Amniotic epithelial cell (primary cell): Measurements from ENCODE around the gene DTX4.

Experiments
- DNase-seq: peaks from one replicate; pipeline ENCODE4 v3.0.0-alpha.2; 2010; ENCODE audit warnings: low read depth

Gene DTX4

GRCh38 chr11:59192446-59193020 lies 20.6 kb downstream of the DTX4 start:
- no peak for DNase-seq

DNA sequence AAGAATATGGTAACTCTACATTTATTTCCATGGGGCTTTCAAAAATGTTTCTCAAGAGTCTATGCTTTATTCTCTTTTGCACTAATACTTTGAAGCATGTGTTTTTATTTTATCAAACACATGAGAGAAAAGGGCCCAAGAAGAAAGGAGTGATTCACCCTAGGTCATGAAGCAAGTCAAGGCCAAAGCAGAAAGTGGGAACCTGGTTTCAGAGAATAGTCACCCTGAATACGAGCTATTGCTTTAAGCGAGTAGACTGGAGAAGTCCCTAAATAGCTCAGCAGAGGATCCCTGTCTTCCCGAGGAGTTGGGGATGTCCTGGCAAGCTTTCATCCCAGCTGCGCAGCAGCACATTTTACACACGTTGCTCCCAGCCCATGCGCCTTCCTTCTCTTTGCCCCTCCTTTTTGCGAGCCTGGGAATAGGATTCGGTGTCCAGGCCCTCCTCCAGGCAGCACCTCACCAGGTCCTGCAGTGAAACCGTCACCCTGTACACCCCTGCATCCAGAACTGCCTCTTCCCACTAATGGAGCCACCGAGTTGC lies 21.7 kb downstream of the DTX4 start:
- DNase-seq: no peak

GRCh38 chr11:59195586-59195985 lies 23.7 kb downstream of the DTX4 start:
- no peak for DNase-seq

DNA sequence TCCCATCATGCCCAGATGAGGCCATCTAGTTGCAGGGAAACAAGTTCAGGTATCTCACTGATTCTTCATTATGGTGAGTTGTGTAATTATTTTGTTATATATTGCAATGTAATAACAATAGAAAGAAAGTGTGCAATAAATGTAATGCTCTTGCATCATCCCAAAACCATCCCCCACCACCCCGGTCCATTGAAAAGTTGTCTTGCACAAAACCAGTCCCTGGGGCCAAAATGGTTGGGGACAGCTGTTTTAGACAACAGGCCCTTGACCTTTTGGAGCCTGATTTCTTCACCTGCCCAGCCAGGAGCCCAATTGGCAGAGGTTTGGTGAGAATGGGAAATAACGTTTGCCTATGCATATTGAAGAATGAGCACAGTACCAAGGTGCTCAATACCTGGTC lies 24.8 kb downstream of the DTX4 start:
- no peak for DNase-seq

GRCh38 chr11:59197991-59198390 lies 26.1 kb downstream of the DTX4 start:
- peak; percentile 69 for DNase-seq

- DNase-seq: no peak
Measured at GRCh38 chr11:59198726-59199125, 26.8 kb downstream of the DTX4 start.

DNA sequence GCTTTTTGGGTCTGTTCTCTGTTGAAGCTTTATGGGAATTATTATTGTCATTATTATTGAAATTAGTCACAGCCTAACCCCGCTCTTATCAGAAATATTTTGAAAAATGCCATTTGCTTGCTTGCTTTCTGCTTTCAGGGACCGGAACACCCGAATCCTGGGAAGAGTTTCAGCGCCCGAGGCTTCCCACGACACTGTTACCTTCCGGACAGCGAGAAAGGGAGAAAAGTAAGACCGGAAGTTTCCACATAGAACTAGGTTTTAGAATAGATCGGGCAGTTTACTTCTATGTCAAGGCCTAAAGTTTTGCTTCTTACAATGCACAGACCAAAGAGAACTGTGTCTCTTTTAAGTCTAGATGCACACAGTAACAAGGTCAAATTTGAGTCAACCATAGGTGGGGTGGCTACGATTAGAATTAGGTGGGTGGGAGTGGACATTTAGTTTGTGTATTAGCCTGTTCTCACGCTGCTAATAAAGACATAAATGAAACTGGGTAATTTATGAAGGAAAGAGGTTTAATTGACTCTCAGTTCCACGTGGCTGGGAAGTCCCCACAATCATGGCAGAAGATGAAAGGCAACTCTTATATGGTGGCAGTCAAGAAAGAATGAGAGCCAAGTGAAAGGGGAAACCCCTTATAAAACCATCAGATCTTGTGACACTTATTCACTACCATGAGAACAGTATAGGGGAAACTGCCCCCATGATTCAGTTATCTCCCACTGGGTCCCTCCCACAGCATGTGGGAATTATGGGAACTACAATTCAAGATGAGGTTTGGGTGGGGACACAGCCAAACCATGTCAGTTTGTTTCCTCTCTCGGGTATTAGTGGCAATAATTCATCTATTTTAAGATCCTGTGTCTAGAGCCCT lies 27.9 kb downstream of the DTX4 start:
- no peak for DNase-seq

DNA sequence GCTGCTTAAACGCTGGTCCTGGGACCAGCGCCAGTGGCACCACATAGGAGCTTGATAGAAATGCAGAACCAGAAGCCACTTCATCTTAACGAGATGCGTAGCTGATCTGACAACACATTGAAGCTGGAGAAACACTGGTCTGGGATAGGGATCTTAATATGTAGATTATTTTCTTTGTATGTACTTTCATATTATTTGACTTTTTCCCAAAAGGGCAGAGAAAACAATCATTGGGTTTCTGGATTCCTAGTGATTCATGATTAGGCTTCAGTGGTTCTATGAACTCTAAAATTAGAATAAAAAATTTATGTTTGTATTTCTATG lies 28.5 kb downstream of the DTX4 start:
- no peak for DNase-seq

GRCh38 chr11:59201353-59201752 lies 29.4 kb downstream of the DTX4 start:
- DNase-seq: no peak

DNA sequence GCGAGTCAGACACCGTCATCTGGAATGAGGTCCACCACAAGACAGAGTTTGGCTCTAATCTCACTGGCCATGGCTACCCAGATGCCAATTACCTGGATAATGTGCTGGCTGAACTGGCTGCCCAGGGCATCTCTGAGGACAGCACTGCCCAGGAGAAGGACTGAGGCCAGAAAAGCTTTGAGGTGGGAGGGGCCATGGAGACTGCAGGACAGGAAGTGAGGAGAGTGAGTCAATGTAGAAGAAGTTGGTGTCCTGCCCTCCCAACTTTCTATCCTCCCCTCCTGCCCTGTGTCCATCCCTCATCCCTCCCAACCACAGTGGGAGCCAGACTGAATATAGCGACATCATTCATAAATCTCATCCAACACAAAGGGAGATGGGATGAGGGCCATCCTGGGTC lies 32.8 kb downstream of the DTX4 start:
- peak; percentile 21 for DNase-seq

- no peak for DNase-seq
Measured at GRCh38 chr11:59205648-59206047, 33.7 kb downstream of the DTX4 start.

GRCh38 chr11:59206635-59207034 lies 34.7 kb downstream of the DTX4 start:
- no peak for DNase-seq

DNA sequence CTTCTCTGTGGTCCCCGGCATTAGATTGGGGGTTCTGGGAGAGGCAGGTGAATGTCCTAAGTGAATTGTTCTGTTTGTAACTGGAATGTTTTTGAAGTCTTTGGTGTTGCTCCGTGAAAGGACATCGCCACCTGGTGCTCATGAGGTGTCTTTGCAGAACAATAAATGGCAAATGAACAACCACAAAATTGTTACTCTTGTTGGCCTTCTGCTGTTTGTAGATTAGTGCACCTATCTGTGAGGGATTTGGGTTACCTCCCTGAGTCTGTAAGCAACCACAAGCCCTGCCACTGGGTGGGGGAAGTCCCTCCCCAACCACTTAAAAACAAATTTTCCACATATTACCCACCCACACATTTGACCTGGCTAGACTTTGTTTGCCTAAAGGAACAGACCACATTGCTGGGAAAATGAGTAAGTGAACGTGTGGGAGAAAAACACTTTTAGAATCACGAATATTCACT lies 36.1 kb downstream of the DTX4 start:
- DNase-seq: peak; percentile 93

DNA sequence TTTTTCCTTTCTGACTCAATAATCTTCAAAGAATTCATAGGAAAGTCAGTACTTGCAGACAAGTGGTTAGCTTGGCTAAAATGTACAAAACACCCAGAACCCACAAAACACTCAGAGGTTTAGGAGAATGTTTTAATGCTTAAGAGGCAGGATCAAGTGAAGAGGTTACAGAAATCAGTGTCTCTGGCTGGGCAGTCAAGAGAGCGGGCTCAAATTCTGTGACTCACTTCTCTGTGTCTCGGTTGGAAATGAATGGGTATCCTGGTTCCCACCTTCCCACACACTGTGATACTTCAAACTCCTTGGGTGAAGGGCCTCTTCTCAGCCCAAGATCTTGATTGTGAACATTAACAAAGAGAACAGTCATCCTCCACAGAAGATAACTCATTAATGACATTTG lies 37.0 kb downstream of the DTX4 start:
- DNase-seq: peak; percentile 85

DNA sequence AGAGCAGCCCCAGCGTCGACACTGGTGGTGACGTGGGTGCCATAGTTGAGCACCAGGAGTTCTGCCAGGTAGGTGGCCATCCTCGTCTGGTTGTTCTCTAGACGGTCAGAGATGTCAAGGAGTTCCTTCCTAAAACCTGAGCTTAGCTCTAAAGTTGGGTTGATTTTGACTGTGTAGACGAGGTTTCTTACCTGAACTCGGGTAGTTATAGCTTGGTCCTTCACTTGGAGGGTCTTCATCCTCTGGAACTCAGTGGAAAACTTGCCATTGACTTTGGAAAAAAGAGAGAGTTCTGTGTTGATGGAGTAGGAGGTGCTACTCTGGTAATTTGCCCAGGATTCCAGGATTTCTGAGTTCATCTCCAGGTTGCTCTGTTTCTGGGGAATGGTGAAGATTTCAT lies 40.3 kb downstream of the DTX4 start:
- no peak for DNase-seq

DNA sequence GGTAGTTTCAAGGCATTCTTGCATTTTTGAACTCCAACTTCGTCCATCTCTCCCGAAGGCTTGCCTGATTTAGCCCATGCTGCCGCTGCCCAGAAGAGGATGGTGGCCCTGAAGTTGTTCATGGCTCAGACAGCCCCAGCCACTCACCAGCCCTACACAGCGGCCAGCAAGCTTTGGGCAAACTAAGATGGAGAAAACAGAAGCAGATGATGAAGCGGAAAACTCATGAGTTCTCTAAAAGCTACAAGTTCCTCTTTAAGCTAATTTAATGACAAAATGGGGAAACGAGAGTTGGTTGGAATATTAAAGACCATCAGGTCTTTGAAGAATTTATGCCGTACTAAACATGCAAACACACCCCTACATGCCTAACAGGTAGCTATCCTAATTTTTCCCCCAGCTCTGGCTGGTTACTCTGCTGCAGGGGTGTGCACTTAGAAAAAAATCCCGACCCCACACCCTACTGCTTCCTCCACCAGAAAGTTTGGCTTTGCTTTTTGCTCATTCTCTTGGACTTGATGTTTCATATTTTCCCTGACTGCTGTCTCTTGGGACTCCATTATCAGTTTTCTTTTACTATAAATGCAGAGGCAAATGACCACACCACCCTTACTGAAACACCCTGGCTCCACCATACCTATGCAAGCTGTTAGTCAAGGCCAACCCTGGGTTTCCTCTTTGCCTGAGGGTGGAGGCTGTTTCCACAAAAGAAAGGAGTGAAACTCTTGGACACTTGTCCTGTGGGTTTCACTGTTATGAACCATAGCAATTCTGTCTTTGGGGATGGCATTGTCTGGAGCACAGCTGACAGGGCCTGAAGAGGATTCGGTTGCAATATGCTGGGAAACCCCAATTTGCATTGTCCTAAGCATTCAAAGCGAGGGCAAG lies 41.1 kb downstream of the DTX4 start, which contains the start of gene MPEG1:
Gene MPEG1 (minus strand): TSS at position 184 of the 888 bp plus-strand sequence. CDS start 62 bp downstream, at position 122.
- no peak for DNase-seq

DNA sequence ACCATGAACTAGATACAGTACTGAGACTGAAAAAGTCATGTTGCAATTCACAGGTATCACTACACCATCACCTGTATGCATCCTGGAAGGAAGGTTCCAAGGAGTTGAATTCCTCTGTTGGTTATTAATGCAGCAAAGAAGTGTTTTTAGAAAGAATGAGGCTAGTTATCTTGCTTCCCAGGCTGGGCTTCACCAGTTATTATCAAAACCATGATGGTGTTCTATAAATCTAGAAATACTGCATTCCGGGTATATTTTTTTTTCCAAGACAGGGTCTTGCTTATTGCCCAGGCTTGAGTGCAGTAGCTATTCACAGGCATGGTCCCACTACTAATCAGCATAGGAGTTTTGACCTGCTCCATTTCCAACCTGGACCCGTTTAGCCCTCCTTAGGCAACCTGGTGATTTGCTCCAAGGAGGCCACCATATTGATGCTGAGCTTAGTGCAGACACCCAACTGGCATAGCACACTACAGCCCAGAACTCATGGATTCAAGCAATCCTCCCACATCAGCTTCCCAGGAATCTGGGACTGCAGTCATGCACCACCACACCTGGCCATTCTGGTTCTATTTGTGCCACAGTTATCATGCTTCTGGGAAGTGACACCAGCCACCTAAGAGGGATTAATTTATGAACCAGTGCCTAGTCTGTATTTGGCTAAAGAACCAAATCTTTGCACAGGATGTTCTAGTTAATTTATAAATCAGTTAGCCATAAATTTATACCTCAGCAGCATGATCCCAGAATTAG lies 42.4 kb downstream of the DTX4 start:
- no peak for DNase-seq

- peak; percentile 58 for DNase-seq
Measured at GRCh38 chr11:59216641-59217564, 45.0 kb downstream of the DTX4 start.

- DNase-seq: no peak
Measured at GRCh38 chr11:59218319-59218718, 46.4 kb downstream of the DTX4 start.

- no peak for DNase-seq
Measured at GRCh38 chr11:59218893-59219292, 47.0 kb downstream of the DTX4 start.
